ENCODE data around the gene BACE2.

DNA sequence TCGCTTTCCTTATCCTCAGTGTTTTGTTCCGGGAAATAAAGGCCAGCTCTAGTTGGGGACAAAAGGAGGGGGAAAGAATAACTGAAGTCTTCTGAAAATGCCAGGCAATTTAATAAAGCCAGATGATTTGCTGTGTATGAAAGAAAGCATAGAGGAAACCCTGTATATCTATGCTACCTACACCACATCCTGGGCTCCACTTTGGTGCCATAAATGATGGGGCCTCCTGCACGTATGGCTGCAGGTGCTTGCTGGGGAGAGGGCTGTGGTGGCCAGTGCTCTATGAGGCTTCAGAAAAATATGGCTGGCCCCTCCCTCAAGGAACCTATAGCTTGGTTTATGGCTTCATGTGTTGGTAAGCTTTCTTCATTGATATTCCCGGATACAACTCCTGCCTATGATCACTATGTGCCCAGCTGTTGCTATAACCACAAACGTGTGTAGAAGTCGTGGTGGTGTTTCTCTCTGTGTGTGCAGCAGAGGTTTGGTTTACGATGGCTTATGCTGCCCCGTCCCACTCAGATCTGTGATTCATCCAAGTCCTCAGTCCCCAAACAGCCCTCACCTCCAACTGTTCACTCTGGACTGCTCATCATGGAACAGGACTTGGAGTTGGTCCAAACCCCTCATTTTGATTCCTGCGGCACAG lies 59.5 kb downstream of the BACE2 start:
- no peak for TF ChIP-seq FOXM1 (IDR thresholded peaks at IDR 0.05; ENCODE audit: borderline replicate concordance)
- TF ChIP-seq TARDBP (IDR thresholded peaks at IDR 0.05), result no peak
- no peak for TF ChIP-seq SP1 (IDR thresholded peaks at IDR 0.05)
- TF ChIP-seq BHLHE40 (IDR thresholded peaks at IDR 0.05; ENCODE audit: borderline replicate concordance), result no peak
